ENCODE measurements around the gene LUZP1.

Gene LUZP1

DNA sequence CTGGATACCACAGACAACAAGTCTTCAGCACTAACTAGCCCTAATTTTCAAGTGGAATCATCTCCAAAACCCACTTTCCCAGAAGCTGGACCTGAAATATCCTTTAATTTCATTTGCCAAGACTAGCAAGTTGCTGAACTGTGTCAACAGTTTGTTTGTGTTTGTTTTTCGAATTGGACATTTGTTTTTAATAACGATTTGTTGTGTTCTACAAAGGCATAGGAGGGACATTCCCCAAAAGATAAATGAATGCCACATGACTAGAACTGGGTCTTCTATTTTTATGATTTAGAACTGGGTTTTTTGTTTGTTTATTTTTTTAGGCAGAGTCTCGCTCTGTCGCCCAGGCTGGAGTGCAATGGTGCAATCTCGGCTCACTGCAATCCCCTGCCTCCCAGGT is 17.9 kb downstream of the LUZP1 start:
- DNase-seq: no peak

DNA sequence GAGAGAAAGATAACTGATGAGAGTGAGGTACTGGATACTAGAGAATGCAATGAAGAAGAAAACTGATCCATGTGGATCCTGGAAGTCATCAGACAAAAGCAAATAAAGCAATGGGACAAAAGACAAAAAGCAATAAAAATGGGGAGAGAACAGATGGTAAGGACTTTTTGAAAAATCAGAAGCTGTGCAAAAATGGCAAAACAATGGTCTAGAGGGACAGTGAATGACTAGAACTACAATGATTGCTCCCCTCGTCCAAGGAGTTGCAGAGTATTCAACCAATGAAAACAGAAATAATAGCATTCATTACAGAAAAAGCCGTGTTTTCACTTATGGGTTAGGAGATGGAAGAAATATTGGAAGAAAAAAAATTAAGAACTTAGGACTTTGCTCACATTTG is 18.5 kb downstream of the LUZP1 start:
- DNase-seq: no peak

DNA sequence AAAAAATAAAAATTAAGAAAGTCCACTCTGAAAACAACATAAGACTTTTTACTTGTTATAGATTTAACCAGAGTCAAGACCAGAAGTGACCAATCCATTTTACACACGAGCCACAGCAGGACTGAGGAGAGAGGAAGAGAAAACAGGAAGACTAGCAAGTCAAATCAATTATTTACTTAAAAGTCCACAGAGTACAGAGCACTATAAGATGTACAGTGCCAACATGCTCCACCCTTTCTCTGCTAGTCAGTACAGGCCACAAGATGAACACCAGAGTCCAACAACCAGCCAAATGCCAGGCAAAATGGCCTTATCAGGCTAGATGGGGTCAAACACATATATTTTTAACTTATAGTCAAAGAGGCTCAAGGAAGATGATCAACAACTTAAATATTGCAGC is 19.5 kb downstream of the LUZP1 start:
- DNase-seq: no peak

DNA sequence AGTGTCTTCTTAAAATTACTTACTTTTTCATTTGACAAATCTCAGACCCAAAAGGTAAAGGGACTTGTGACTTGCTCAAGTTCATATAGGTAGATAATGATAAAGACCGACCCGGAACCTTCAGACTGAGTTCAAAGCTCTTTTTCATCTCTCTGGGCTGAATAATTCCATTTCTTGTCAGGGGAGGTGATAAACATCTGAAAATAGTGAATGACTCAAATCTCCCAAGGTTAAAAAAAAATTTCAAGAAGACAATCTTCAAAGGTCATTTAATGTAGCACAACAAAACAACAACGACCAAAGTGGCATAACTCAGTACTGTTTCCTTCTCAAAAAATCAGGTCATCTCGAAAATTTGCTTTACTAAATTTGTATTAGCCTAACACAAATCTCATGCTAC is 20.6 kb downstream of the LUZP1 start:
- peak; percentile 26 for DNase-seq

DNA sequence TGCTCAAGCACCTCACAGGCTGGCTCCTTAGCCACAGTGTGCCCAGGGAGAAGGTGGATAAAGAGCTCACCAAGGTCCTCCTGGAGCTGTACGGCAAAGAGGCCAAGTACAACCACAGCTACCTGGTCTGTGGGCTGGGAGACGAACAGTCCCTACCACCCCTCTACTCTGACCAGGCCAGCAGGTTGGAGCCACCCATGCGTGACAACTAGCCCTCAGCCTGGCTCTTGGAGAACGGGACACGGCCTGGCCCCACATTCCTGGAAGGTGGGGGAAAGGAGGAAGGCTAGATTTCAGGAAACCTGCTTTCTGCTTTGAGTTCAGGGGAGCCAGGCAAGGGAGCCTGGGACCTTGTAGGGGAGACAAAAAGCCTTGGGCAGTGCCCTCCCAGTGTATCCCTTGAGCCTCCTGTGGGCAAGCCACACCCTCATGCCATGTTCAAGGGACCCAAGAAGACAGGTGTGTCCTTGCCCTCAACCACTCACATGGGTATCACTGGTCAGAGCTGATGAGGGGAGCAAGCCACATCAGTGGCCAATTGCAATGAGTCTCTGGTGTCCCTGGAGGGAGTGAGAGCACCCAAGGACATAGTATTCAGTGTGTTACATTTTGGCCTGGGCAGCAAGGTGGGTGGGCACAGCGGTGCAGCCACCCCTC is 27.6 kb downstream of the LUZP1 start:
- DNase-seq: no peak

DNA sequence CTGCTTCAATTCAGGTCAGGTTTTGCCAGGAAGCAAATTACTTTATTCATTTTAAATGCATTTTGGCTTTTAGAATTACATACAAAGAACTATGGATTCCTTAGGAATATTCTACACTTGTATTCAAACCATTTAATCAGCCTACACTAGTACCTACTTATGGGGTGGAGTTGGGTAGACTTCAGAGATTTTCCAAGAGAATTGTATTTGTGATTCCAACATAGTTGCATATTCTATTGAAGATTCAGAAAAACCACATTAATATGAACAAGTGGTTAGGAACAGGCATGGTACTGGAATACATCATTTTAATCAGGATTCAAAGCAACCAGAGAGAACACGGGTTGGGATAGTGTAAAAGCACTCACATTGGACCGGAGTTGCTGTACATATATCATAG is 33.4 kb downstream of the LUZP1 start:
- no peak for DNase-seq

DNA sequence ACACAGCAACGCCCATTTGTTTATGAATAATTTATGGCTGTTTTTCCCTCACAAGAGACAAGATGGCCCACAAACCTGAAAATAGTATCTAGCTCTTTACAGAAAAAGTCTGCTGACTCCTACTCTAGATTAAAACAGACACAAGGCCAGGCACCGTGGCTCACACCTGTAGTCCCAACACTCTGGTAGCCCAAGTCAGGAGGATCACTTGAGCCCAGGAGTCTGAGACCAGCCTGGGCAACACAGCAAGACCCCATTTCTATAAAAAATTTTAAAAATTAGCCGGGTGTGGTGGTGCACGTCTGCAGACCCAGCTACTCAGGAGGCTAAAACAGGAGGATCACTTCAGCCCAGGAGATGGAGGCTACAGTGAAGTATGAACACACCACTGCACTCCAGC is 34.6 kb downstream of the LUZP1 start:
- DNase-seq: no peak

DNA sequence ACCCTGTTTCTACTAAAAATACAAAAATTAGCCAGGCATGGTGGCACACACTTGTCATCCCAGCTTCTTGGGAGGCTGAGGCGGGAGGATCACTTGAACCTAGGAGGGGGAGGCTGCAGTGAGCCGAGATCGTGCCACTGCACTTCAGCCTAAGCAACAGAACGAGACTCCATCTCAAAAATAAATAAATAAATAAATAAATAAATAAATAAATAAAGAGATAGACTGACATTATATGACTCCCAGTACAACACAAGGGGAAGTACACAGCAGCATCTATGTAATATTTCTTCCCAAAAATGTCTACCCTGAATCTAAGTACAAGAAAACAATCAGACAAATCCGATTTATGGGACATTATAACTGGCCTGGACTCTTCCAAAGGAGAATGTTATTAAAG is 35.1 kb downstream of the LUZP1 start:
- DNase-seq: no peak

DNA sequence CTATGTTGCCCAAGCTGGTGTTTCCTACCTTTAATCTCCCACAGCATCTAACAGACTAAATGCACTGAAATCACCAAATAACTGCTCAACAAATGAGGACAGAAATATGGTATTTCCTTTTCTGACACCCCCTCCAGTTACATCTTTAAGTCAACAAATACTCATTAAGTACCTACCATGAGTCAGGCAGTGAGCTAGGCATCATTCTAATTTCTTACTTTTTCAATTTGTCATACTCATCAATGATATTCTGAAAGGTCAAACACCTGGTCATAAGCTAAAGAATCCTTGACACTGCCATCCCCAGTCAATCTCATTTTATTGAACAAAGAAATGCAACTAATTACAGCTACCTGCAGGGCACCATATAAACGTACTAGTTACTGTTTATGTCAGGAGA is 36.6 kb downstream of the LUZP1 start:
- DNase-seq: no peak

DNA sequence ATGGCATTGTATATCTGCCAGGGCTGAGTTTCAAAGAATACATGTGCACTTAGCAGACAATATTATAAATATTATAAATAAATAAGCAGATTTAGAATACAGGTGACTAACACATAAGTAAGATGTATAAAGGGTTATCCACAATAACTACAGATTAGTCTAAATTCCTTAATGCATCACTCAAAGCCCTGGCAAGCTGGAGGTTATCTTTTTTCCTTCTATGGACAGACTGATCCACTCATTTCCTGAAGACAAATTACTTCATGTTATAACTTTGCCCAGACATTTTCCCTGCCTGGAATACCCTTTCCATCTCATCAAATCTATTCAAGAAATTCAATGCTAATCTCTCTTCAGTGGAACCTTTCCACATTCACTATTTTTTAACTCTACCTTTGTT is 38.8 kb downstream of the LUZP1 start:
- no peak for DNase-seq

DNA sequence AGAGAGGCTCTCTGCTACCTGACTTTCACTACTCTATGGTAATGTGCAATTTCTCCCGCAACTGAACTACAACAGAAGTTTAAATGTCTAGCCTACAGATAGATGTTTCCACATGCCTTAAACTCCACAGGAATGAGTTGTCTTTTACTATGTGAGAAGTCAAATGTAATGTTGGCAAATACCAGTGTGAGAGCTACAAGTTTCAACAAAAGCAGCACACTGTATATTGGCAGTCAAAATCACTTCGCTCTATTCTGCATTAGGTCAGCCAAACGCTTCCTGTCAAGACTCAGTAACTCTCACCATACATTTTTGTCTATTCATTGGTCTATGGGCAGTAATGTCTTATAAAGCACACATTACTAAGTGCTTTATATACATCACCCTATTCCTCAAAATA is 41.9 kb downstream of the LUZP1 start:
- DNase-seq: no peak

DNA sequence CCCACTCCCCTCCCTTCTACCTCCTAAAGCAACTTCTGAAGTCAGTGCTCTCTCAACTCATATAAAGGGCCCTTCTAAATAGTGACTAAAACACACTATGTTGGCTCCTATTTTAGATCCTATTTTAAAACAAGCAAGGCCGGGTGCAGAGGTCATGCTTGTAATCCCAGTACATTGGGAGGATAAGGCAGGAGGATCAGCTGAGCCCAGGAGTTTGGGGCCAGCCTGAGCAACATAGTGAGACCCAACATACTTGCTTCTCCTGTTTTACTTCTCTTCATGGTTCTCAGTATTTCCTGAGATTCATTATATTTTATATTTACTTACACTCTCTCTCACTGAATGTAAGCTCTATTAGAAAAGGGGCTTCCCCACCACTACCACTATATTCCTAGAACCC is 42.5 kb downstream of the LUZP1 start:
- no peak for DNase-seq

DNA sequence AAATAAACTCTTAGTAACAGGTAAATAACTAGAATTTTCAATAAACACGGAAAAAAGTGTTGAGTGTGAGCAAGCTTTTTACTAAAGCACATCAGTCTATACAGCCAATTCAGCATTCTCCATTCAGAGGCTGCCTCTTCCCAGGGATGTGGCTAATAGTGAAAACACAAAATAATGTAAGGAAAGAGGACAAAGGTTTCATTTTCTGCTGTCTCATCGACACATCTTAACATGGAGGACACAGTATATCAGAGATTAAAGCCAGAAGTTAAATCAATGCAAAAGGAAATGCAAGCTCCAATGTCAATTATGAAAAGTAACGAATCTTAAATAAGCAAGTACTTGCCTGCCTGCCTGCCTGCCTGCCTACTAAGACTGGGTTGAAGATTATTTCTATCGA is 43.2 kb downstream of the LUZP1 start:
- DNase-seq: no peak

DNA sequence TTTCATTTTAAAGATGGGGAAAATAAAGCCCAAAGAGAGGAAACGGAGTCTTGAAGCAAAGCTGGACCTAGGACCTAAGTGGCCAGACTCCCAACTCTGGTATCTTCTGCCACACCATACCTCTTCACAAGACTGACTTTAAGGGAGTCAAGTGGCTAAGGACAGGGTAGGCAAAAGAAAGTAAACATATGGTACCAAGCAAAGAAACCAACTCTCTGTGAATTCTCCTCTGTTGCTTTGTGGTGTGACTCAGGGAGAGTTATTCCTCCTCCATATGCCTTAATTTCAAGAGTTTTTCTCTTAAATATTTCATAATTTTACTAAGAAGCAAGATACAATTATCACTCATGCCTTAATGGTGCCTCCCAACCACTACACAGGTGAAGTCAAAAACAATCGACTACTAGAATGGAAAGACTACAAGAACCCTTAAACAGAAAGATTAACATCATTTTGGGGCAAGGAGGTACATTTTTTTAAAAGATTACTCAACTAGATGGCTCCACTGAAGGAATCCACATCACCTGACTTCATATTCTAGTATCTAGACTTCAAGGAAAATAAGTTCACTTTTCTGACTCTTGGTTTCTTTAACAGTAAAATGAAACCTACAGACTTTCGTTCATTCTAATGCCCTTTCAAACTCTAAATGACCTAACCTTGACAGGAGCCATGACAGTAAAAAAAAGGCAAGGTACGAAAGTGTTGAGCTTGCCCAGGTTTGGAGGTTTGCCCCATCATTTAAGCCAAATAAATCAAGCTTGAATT is 44.2 kb downstream of the LUZP1 start:
- no peak for DNase-seq

DNA sequence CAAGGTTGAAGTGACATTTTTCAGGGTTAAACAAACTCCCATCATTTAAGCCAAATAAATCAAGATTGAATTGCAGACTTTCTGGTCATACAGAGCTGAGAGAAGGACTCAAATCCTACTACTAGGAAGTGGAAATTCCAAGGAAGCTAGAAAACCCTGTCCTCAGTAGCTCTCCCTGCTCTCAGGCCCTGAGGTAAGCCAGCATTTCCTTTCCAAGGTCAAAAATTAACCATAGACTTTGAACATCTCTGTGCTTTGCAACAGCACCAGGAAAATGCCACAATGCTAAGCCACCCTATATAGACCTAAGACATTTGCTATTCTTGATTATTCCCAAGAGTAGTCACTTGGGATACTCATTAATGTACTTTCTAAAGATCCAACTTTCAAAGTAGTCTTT is 45.1 kb downstream of the LUZP1 start:
- no peak for DNase-seq

DNA sequence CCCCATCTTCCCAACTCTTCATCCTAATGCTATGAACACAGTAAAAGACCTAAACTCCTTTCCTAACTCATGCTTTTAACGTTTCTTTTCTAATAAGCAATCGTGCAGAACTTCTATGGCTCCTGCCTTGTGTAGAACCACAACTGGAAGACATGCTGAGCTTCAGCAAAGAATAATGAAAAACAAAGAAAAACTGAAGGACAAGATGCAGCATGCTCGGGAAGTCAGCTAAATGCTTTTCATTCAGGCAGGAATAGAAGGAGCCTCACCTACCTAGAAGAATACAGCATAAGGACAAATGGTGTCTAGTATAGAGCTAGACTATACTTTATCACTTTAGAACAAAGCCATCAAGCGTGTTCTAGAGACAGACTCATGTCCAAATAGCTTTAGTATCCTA is 45.9 kb downstream of the LUZP1 start:
- no peak for DNase-seq

DNA sequence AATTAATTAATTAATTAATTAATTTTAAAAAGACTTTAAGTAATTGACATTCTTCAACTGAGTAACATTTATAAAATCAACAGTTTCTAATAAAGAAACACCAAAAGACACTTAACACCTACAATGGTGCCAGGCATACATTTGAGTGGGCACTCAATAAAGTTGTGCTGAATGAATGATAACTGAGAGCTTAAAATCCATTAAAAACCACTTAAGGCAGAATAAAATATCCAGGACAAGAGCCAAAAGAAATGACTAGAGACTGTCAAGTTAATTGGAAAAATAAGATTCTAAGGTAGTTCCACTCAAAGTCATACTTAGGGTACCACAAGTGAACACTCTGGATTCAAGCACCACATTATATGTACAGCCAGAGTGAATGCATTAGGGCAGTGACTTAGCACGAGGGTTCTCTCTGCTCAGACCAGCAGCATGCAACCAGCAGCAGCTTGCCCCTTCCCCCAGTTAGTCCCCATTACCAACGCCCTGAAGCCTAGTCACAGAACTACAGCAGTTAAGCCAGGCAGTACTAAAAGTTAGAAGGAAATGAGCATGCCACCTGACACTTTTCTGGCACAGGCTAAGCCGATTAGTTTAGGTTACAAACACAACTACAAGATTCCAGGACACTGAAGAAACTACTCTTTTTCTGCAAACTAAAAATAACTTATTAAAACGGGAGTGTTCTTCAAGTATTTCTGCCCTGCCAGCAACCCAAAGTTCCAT is 46.5 kb downstream of the LUZP1 start:
- DNase-seq: no peak

DNA sequence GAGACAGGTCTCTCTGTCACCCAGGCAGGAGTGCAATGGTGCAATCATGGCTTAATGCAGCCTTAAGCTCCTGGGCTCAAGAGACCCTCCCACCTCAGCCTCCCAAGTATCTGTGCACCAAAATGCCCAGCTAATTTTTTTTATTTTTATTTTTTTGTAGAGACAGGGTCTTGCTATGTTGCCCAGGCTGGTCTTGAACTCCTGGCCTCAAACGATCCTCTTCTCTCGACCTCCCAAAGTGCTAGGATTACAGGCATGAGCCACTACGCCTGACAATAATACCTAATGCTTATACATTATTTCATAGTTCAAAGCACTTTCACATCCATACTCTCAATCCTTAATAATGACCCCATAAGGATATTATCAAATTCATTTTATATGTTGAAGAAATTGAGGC is 48.3 kb downstream of the LUZP1 start:
- no peak for DNase-seq

DNA sequence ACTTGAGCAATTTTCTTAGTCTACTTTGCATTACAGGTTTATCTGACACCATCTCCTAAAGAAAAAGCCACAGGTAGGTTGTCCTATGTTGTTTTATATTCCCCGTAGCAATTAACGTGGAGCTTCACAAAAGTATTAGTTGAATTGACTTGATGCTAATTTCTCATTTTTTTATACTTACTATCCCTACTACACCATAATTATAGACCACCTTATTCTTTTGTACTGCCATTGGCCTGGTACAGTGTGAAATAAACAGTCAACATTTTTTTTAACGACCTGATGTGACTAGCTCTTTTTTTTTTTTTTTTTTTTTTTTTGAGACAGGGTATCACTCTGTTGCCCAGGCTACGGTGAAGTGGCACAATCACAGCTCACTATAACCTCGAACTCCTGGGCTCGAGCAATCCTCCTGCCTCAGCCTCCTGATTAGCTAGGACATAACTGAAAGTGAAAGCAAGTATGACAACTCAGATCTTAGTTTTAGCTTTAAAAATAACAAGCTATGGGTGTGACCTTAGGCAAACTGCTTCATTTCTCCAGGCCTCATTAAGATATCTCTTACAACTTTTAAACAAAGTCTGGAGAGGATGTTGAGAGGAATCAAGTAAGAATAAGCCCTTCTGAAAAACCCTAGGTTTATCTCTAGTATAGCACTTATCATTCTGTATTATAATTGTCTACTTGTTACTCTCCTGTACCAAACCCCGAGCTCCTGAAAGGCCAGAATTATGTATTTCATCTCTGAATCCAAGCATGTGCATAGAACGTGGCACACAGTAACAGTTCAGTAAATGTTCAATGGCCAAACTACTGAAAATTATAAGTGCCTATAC is 49.5 kb downstream of the LUZP1 start:
- DNase-seq: peak; percentile 59

DNA sequence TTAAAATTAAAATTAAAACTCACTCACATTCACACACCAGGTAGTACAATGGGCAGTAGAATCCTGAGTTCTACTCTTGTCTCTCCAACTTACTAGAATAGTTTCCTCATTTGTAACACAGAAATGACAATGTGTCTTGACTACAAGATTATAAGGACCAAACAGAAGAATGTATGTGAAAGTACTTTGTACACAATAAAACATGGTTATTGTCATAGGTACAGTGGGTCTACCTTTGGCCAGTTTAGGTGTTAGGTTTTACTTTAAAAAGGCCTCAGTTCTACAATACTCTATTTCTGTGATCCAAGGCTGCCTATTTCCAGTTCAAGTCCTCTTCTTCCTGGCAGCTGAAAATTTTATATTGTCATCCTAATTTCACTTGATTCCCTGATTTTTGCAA is 50.2 kb downstream of the LUZP1 start:
- no peak for DNase-seq

DNA sequence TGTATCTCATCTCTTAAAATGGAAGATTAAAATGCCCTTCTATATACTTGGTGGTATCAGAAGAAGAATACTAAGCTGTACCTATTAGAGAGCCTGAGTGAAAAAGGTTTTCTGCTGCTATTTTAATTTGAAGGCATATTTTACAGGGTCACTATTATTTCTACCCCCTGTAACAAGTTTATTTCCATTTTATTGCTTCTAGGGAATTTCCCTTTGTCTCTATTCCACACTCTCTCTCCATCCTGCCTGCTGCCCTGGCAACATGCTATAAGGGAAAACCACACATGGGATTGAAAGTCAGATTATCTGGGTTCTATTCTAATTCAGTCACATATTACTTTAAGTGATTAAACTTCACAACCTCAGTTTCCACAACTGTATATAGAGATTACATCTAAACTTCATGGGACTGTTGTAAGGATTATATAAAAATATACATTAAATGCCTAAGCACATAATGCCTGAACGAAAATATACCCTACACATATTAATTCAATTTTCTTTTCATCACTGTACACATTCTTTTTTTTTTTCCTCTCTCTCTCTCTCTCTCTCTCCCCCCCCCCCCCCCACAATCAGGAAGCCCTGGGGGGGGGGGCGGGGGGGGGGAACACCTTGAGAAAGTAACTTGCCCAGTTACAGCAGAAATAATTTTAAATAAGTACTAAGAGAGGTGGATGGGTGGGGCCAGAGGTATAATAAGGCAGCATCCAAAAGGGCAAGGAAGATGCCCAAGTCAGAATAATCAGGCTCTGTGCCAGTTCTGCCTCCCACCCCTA is 51.5 kb downstream of the LUZP1 start:
- no peak for DNase-seq

DNA sequence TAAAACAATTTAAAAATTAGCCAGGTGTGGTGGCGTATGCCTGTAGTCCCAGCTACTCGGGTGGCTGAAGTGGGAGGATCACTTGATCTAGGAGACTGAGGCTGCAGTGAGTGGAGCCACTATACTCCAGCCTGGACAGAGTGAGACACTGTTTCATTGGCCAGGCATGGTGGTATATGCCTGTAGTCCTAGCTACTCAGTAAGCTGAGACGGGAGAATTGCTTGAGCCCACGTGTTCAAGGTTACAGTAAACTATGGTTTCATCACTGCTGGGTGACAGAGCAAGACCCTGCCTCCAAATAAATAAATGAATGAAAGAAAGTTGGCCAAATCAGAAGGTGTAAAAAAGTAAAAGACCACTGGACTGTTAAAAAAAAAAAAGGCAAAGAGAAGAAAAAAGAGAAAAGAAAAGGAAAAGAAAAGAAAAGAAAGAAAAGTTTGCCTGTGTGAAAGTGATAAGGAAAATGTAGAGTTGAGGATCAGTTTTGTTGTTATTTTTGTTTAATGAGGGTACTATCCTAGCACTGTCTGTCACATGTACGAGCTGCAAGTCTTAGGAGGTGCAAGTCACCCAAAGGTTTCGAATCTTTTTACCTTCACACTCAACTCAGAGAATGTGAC is 52.3 kb downstream of the LUZP1 start:
- DNase-seq: no peak

Measured in CD4-positive, alpha-beta T cell treated with Interleukin-6 for 4 hours (primary cell).